GM12864 (cell line): ENCODE data around the gene TSPAN12.

Experiments
- DNase-seq: peaks from one replicate; pipeline ENCODE4 v3.0.0-alpha.2; 2011; ENCODE audit warnings: low read depth
- H3K4me3 ChIP-seq: 2 replicates; pipeline ENCODE4 v1.5.1; 2011; ENCODE audit warnings: mild to moderate bottlenecking, low read depth, low read length, control low read depth
- CTCF ChIP-seq: IDR thresholded peaks from 2 replicates; pipeline ENCODE4 v1.5.1; 2011; ENCODE audit warnings: low read depth, mild to moderate bottlenecking, moderate library complexity, low read length, control low read depth, inconsistent platforms; ENCODE audit errors: missing control alignments

TSPAN12 gene

GRCh38 chr7:120862987-120863590 lies 5.1 kb upstream of the TSPAN12 start:
- DNase-seq, result no peak
- H3K4me3 ChIP-seq, result no peak overlapping the region
- TF ChIP-seq CTCF, result no peak

GRCh38 chr7:120860156-120860555 lies 2.2 kb upstream of the TSPAN12 start:
- no peak for DNase-seq
- no peak overlapping the region for H3K4me3 ChIP-seq
- TF ChIP-seq CTCF, result no peak

- no peak for DNase-seq
- TF ChIP-seq CTCF, result no peak
Observed at GRCh38 chr7:120859459-120859858, 1.5 kb upstream of the TSPAN12 start.

GRCh38 chr7:120856621-120857352 lies 1.2 kb downstream of the TSPAN12 start:
- peak; percentile 65 for DNase-seq

More at GRCh38 chr7:120859459-120859858, 1.5 kb upstream of the TSPAN12 start:
- no peak overlapping the region for H3K4me3 ChIP-seq

GRCh38 chr7:120856198-120856597 lies 1.7 kb downstream of the TSPAN12 start:
- H3K4me3 ChIP-seq, result peak overlapping the region; percentile 94
- no peak for TF ChIP-seq CTCF
- DNase-seq, result no peak

More at GRCh38 chr7:120856621-120857352, 1.2 kb downstream of the TSPAN12 start:
- H3K4me3 ChIP-seq, result peak overlapping the region; percentile 94
- TF ChIP-seq CTCF, result peak; percentile 18

GRCh38 chr7:120852700-120853099 lies 5.2 kb downstream of the TSPAN12 start:
- no peak overlapping the region for H3K4me3 ChIP-seq
- no peak for TF ChIP-seq CTCF
- no peak for DNase-seq
